ENCODE results near the gene NLGN2.
A peak's percentile ranks its signal among the peaks of the same experiment; 100 is the strongest.

Gene NLGN2

GRCh38 chr17:7438656-7439460, 31.2 kb downstream of the NLGN2 start:
- no peak for DNase-seq

GRCh38 chr17:7439462-7440112, 31.9 kb downstream of the NLGN2 start, which contains the start of gene FGF11:
TSS of gene FGF11 (plus strand) at chr17:7439512. CDS start at chr17:7439621, 109 bp downstream.
- DNase-seq, result no peak

- DNase-seq, result peak; percentile 28
Measured at GRCh38 chr17:7440113-7440833, 32.6 kb downstream of the NLGN2 start.

- peak; percentile 53 for DNase-seq
Measured at GRCh38 chr17:7440834-7441195, 33.2 kb downstream of the NLGN2 start.

- peak; percentile 34 for DNase-seq
Measured at GRCh38 chr17:7441266-7441665, 33.6 kb downstream of the NLGN2 start.

- no peak for DNase-seq
Measured at GRCh38 chr17:7442142-7442541, 34.5 kb downstream of the NLGN2 start.

GRCh38 chr17:7443499-7444485, 36.1 kb downstream of the NLGN2 start:
- peak; percentile 77 for DNase-seq

GRCh38 chr17:7444682-7445618, 37.3 kb downstream of the NLGN2 start, which contains the start of gene CHRNB1:
TSS of gene CHRNB1 (plus strand) at chr17:7445061. CDS start at chr17:7445128, 67 bp downstream.
- peak; percentile 19 for DNase-seq

- no peak for DNase-seq
Measured at GRCh38 chr17:7445619-7445968, 37.9 kb downstream of the NLGN2 start.

GRCh38 chr17:7448461-7448860, 40.8 kb downstream of the NLGN2 start:
- no peak for DNase-seq

GRCh38 chr17:7459961-7460545, 52.4 kb downstream of the NLGN2 start:
- peak; percentile 44 for DNase-seq

GRCh38 chr17:7460850-7461660, 53.4 kb downstream of the NLGN2 start:
- DNase-seq, result no peak

- DNase-seq, result no peak
Measured at GRCh38 chr17:7462474-7463371, 55.1 kb downstream of the NLGN2 start.

- DNase-seq, result no peak
Measured at GRCh38 chr17:7463372-7463846, 55.8 kb downstream of the NLGN2 start.

- no peak for DNase-seq
Measured at GRCh38 chr17:7464081-7464480, 56.4 kb downstream of the NLGN2 start.

- no peak for DNase-seq
Measured at GRCh38 chr17:7465597-7466275, 58.1 kb downstream of the NLGN2 start.

- DNase-seq, result no peak
Measured at GRCh38 chr17:7466318-7466638, 58.6 kb downstream of the NLGN2 start.

GRCh38 chr17:7466639-7467341, 59.1 kb downstream of the NLGN2 start:
- no peak for DNase-seq
